ENCODE measurements around the gene PLXNB1.
"Not testable (repeated sequence)": the region's sequence is repeated elsewhere in the genome, so short reads cannot be mapped to it uniquely, and the experiment has no call there.

The PLXNB1 gene

GRCh38 chr3:48463703-48464102, 33.8 kb upstream of the PLXNB1 start:
- no peak for DNase-seq (ENCODE audit: low spot score)

- not testable (repeated sequence) for DNase-seq (ENCODE audit: low spot score)
Measured at GRCh38 chr3:48461767-48462166, 31.9 kb upstream of the PLXNB1 start.

- DNase-seq (ENCODE audit: low spot score), result no peak
Measured at GRCh38 chr3:48460517-48460902, 30.6 kb upstream of the PLXNB1 start.

GRCh38 chr3:48459773-48460516, 30.1 kb upstream of the PLXNB1 start:
- DNase-seq (ENCODE audit: low spot score), result no peak

GRCh38 chr3:48459331-48459730, 29.4 kb upstream of the PLXNB1 start:
- DNase-seq (ENCODE audit: low spot score), result no peak

- DNase-seq (ENCODE audit: low spot score), result no peak
Measured at GRCh38 chr3:48456456-48456855, 26.6 kb upstream of the PLXNB1 start.

GRCh38 chr3:48451270-48451669, 21.4 kb upstream of the PLXNB1 start:
- DNase-seq (ENCODE audit: low spot score), result no peak

- peak; percentile 96 for DNase-seq (ENCODE audit: low spot score)
Measured at GRCh38 chr3:48446425-48447193, 16.7 kb upstream of the PLXNB1 start, which contains the start of gene ATRIP. ATRIP (plus strand) TSS chr3:48446737; CDS start chr3:48446846, 109 bp downstream.

GRCh38 chr3:48446043-48446424, 16.1 kb upstream of the PLXNB1 start:
- DNase-seq (ENCODE audit: low spot score), result no peak

- DNase-seq (ENCODE audit: low spot score), result no peak
Measured at GRCh38 chr3:48445277-48445882, 15.5 kb upstream of the PLXNB1 start.

GRCh38 chr3:48441940-48442339, 12.1 kb upstream of the PLXNB1 start:
- no peak for DNase-seq (ENCODE audit: low spot score)

GRCh38 chr3:48440590-48440958, 10.7 kb upstream of the PLXNB1 start:
- DNase-seq (ENCODE audit: low spot score), result no peak

GRCh38 chr3:48439820-48440589, 10.1 kb upstream of the PLXNB1 start, which contains the start of the genes CCDC51 and TMA7:
CCDC51 (minus strand) TSS chr3:48440119; CDS start chr3:48435128, 4,991 bp downstream.
TMA7 (plus strand) TSS chr3:48440257; CDS start chr3:48440297, 40 bp downstream.
- peak; percentile 97 for DNase-seq (ENCODE audit: low spot score)

GRCh38 chr3:48437812-48438211, 7.9 kb upstream of the PLXNB1 start:
- no peak for DNase-seq (ENCODE audit: low spot score)

- DNase-seq (ENCODE audit: low spot score), result no peak
Measured at GRCh38 chr3:48436855-48437254, 7.0 kb upstream of the PLXNB1 start.

GRCh38 chr3:48436477-48436787, 6.5 kb upstream of the PLXNB1 start:
- no peak for DNase-seq (ENCODE audit: low spot score)

- peak; percentile 79 for DNase-seq (ENCODE audit: low spot score)
Measured at GRCh38 chr3:48435774-48436476, 6.0 kb upstream of the PLXNB1 start.

GRCh38 chr3:48435223-48435595, 5.3 kb upstream of the PLXNB1 start:
- no peak for DNase-seq (ENCODE audit: low spot score)

- DNase-seq (ENCODE audit: low spot score), result no peak
Measured at GRCh38 chr3:48434591-48435222, 4.8 kb upstream of the PLXNB1 start.

GRCh38 chr3:48433472-48434118, 3.7 kb upstream of the PLXNB1 start:
- peak; percentile 25 for DNase-seq (ENCODE audit: low spot score)
